Spleen (tissue), 11 donors: ENCODE measurements around the gene DPY19L2. TPM values are rescaled to one million over a fixed set of nuclear protein-coding genes. Genes with fewer than 3 reads are reported as not detected.
"Not testable (repeated sequence)": the region's sequence is repeated elsewhere in the genome, so short reads cannot be mapped to it uniquely, and the experiment has no call there.

Experiments used
- DNase-seq: peaks from one replicate; pipeline ENCODE4 v3.0.0-alpha.2; 2020
- H3K27ac ChIP-seq, 8 donors: fragments of 200-600 bp; sonication (generic) in 7 of 8; 1 replicate in 4 of 8; 2 replicates in 4 of 8; pipeline versions ENCODE4 v1.5.0 to v1.8.0; 2016 to 2021; ENCODE audit warnings: inconsistent platforms in 4 of 8, mild to moderate bottlenecking in 4 of 8, moderate library complexity in 1 of 8
- H3K27me3 ChIP-seq, 7 donors: fragments of 200-600 bp; sonication (generic) in 6 of 7; replicated peaks in 1 of 7; 1 replicate in 4 of 7; 2 replicates in 3 of 7; pipeline versions ENCODE4 v1.5.0 to v1.8.0; 2016 to 2021; ENCODE audit warnings: inconsistent platforms in 3 of 7, mild to moderate bottlenecking in 1 of 7
- H3K36me3 ChIP-seq, 6 donors: fragments of 200-600 bp; sonication (generic) in 5 of 6; 1 replicate in 4 of 6; 2 replicates in 2 of 6; pipeline versions ENCODE4 v1.5.0 to v1.8.0; 2016 to 2021; ENCODE audit warnings: inconsistent platforms in 2 of 6
- H3K4me1 ChIP-seq, 6 donors: fragments of 200-600 bp; sonication (generic) in 5 of 6; 1 replicate in 3 of 6; 2 replicates in 3 of 6; pipeline versions ENCODE4 v1.5.0 to v1.8.0; 2016 to 2021; ENCODE audit warnings: inconsistent platforms in 3 of 6
- H3K4me3 ChIP-seq, 8 donors: fragments of 200-600 bp; sonication (generic) in 7 of 8; 1 replicate in 4 of 8; 2 replicates in 4 of 8; pipeline versions ENCODE4 v1.5.0 to v1.8.0; 2016 to 2021; ENCODE audit warnings: inconsistent platforms in 4 of 8, mild to moderate bottlenecking in 4 of 8, moderate library complexity in 2 of 8
- H3K9me3 ChIP-seq, 8 donors: fragments of 200-600 bp; sonication (generic) in 7 of 8; 1 replicate in 4 of 8; 2 replicates in 4 of 8; pipeline versions ENCODE4 v1.5.0 to v1.8.0; 2016 to 2021; ENCODE audit warnings: inconsistent platforms in 4 of 8
- POLR2A ChIP-seq, 3 donors: fragments of 450-650 bp; IDR thresholded peaks; one replicate each; pipeline ENCODE4 v1.5.1; 2017; ENCODE audit warnings: antibody characterized with exemption in 3 of 3, mild to moderate bottlenecking in 1 of 3
- POLR2AphosphoS5 ChIP-seq, 3 donors: sonication (generic); formaldehyde crosslinking; IDR thresholded peaks; one replicate each; pipeline ENCODE4 v1.5.1; 2017; ENCODE audit warnings: antibody characterized with exemption in 3 of 3
- WGBS, 5 donors: extraction: QIAGEN DNeasy Blood & Tissue Kit in 3 of 5; methylation state at CpG; one replicate each; pipeline versions ENCODE4 v1.1.5 to v1.1.7; 2013 to 2018; 5-methylcytosine and 5-hydroxymethylcytosine counted together
- intact Hi-C: fragments of 100-400 bp; cut with DNase I; formaldehyde crosslinking; loops from one replicate; pipeline ENCODE4 v1.15.0; 2023; ENCODE audit warnings: low total_unique reads
- polyA plus RNA-seq, 3 donors: library from polyadenylated mRNA; stranded (reverse); fragments of 200-250 nt; gene quantifications; one replicate each; pipeline ENCODE4 v1.2.1, GENCODE V29; 2013
- total RNA-seq, 7 donors: library from RNA; depleted of rRNA in 3 of 7; stranded (reverse); fragments of >200 nt in 3 of 7; fragmentation: NEBNext Ultra II Directional in 4 of 7; extraction: Animal tissue kit (Norgen Biotek cat#: 25700) in 4 of 7; gene quantifications; one replicate each; pipeline versions ENCODE4 v1.1.0 to v1.2.1, GENCODE V29; 2016 to 2021
- TF ChIP-seq, protein P1 (sequence below), 11 experiments: fragments of 200-600 bp in 7 of 11; fragments of 450-650 bp in 4 of 11; sonication (generic) in 4 of 11; IDR thresholded peaks in 8 of 11; conservative IDR thresholded peaks in 3 of 11; 1 replicate in 7 of 11; 2 replicates in 4 of 11; pipeline versions ENCODE4 v1.4.0 to v1.8.0; 2016 to 2021; ENCODE audit warnings: antibody characterized with exemption in 11 of 11, inconsistent platforms in 4 of 11, mild to moderate bottlenecking in 1 of 11
- donor health status: healthy with polysubstance abuse.
- donor health status: DM: no; HTN: no; CAD: no; lungs with moderate emphysema.
- donor health status: DM: no; HTN: no; CAD: no.
- donor health status: Bipolar disorder and iron deficiency.
- donor health status: healthy.
- donor health status: DM: no; HTN: no; CAD: no.
- donor health status: DM: yes; HTN: yes; CAD: no.

DPY19L2 gene
- total and polyA plus RNA-seq, 10 donors, result 1.2 to 6.7 (median 4.0) TPM

DNA sequence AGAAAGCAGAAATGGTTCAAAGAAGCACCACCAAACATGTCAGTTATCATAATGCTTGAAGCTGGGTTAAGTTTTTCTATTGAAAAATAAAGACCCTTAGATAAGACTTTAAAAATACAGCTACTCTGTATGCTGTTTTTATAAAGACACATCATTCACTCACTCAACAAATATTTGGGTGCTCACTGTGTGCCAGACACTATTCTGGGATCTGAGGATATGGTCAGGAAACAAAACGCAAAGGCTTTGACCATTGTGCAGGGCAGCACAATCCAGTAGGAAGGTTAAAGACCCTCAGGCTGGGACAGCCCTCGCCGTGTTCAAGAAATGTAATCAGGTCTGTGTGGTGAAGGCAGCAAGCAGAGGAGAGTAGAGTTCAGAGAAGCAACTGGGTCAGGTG lies 38.0 kb upstream of the DPY19L2 start:
- intact Hi-C loops, result no loop called here

DNA sequence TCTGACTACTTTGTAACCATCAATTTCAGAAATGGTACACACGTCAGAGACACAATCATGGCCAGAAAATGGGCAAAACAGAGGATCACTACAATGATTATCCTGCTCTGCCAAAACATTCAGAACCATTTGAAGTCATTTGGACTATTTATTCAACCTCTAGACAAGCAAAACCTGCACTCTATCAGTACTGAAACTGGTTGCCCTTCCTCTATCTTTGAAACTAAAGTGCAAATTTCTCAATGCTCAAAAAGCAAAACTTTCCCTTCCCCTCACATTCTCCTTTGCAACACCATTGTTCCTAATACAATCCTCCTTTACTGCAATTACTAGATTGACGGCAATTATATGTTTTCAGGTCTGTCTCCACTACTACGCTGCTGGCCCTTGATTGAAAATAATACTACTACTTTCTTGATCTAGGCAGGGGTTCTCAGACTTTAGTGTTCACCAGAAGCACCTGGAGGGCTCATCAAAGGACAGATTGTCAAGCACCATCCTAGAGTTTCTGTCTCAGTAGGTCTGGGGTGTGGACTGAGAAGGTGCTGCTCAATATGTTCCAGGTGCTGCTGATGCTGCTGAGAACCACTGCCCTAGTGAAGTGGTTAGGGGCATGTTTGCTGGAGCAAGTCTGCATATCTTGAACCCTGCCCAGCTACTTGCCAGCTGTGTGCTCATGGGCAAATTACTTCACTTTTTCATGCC lies 31.5 kb upstream of the DPY19L2 start:
- H3K27ac ChIP-seq, H3K27me3 ChIP-seq, DNase-seq, H3K4me1 ChIP-seq, intact Hi-C loops, H3K9me3 ChIP-seq, H3K36me3 ChIP-seq, H3K4me3 ChIP-seq: not testable (repeated sequence)
- WGBS, 5 donors, result 83 to 89% (median 88%) methylated on average over 3 of the region's 3 CpGs

More for the DNA sequence above, 38.0 kb upstream of the DPY19L2 start:
- Histone ChIP-seq H3K9me3 (no peaks in the 10 kb centered on the region), H3K4me3 (no peak overlapping the region), H3K27me3 (no peaks in the 10 kb centered on the region), H3K27ac (no peak overlapping the region), H3K4me1 (no peaks in the 10 kb centered on the region), H3K36me3 (no peaks in the 10 kb centered on the region)
- DNase-seq, result no peak
- 84 to 97% (median 91%) methylated on average over 3 of the region's 3 CpGs for WGBS, 5 donors
- TF ChIP-seq, protein P1, sequence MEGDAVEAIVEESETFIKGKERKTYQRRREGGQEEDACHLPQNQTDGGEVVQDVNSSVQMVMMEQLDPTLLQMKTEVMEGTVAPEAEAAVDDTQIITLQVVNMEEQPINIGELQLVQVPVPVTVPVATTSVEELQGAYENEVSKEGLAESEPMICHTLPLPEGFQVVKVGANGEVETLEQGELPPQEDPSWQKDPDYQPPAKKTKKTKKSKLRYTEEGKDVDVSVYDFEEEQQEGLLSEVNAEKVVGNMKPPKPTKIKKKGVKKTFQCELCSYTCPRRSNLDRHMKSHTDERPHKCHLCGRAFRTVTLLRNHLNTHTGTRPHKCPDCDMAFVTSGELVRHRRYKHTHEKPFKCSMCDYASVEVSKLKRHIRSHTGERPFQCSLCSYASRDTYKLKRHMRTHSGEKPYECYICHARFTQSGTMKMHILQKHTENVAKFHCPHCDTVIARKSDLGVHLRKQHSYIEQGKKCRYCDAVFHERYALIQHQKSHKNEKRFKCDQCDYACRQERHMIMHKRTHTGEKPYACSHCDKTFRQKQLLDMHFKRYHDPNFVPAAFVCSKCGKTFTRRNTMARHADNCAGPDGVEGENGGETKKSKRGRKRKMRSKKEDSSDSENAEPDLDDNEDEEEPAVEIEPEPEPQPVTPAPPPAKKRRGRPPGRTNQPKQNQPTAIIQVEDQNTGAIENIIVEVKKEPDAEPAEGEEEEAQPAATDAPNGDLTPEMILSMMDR (IDR thresholded peaks at IDR 0.05 in 8 of 11, conservative IDR thresholded peaks at IDR 0.05 in 3 of 11), result no peak
- TF ChIP-seq POLR2A (IDR thresholded peaks at IDR 0.05) (no peak), POLR2AphosphoS5 (IDR thresholded peaks at IDR 0.05) (no peak)

DNA sequence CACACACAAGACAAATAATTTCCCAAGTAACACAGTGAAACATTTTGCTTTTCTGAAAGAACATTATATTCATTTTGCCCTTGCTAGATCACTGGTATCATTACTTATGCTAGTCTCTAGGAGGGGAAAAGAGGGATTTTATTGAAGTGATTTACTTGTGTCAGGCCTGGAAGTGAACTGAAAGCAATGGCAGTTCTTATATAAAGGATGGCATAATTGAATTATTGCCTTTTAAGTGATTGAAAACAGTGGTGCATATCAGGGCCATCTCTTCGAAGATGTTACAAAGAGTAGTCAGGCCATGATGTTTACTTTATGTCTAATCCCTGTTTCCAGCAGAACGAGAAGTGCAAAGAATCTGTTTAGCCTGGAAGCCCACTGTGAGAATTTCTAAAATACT lies 30.7 kb upstream of the DPY19L2 start:
- H3K4me1 ChIP-seq, H3K36me3 ChIP-seq, H3K4me3 ChIP-seq, H3K27ac ChIP-seq, intact Hi-C loops, DNase-seq, H3K9me3 ChIP-seq, H3K27me3 ChIP-seq: not testable (repeated sequence)
- 51 to 80% (median 74%) methylated on average over 1 to 2 of the region's 2 CpGs for WGBS, 5 donors

DNA sequence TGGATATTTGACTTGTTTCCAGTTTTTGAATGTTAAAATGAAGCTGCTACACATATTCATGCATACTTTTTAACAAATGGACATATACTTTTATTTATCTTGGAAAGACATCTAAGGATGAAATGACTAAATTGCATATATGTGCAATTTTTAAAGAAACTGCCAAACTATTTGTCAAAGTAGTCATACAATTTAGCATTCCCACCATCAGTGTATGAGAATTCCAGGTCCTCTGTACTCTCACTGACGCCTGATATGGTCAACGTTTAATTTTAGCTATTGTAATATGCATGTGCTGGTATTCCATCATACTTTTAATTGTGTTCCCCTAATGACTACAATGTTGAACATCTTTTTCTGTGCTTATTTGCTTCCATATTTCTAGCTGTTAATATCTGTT lies 22.5 kb upstream of the DPY19L2 start:
- 90 to 96% (median 94%) methylated on average over 2 of the region's 2 CpGs for WGBS, 5 donors
- H3K36me3 ChIP-seq, H3K4me3 ChIP-seq, H3K27ac ChIP-seq, intact Hi-C loops, DNase-seq, H3K27me3 ChIP-seq, H3K4me1 ChIP-seq, H3K9me3 ChIP-seq: not testable (repeated sequence)

DNA sequence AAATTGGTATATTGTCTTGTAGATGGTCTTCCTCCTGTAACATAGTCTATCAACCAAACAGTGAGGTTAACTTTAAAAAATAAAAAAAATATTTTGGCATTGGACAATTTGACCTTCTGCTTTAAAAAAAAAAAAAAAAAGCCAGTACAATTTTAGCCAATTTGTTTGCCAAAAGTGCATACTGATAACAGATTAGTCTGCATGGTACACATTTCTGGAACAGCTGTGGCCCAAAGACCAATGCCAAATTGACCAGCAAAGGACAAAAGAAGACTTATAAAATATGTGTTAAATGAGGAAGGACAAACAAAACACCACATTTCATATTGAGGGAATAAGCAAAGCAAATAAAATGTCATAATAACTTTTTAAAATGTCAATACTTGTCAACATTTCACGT lies 20.8 kb upstream of the DPY19L2 start:
- H3K4me3 ChIP-seq, H3K27me3 ChIP-seq, intact Hi-C loops, H3K27ac ChIP-seq, H3K4me1 ChIP-seq, DNase-seq, H3K9me3 ChIP-seq, H3K36me3 ChIP-seq: not testable (repeated sequence)
- 79 to 97% (median 81%) methylated on average over 1 of the region's 1 CpG for WGBS, 5 donors

DNA sequence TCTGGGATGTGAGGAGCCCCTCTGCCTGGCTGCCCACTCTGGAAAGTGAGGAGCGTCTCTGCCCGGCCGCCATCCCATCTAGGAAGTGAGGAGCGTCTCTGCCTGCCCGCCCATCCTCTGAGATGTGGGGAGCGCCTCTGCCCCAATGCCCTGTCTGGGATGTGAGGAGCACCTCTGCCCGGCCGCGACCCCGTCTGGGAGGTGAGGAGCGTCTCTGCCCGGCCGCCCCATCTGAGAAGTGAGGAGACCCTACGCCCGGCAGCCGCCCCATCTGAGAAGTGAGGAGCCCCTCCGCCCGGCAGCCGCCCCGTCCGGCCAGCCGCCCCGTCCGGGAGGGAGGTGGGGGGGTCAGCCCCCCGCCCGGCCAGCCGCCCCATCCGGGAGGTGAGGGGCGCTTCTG lies 18.3 kb upstream of the DPY19L2 start:
- H3K4me3 ChIP-seq, DNase-seq, H3K36me3 ChIP-seq, intact Hi-C loops, H3K4me1 ChIP-seq, H3K27ac ChIP-seq, H3K9me3 ChIP-seq, H3K27me3 ChIP-seq: not testable (repeated sequence)
- 94 to 100% (median 97%) methylated on average over 2 to 28 of the region's 29 CpGs; no CpG with 5 or more reads in 1 of the 5 donors for WGBS, 5 donors

DNA sequence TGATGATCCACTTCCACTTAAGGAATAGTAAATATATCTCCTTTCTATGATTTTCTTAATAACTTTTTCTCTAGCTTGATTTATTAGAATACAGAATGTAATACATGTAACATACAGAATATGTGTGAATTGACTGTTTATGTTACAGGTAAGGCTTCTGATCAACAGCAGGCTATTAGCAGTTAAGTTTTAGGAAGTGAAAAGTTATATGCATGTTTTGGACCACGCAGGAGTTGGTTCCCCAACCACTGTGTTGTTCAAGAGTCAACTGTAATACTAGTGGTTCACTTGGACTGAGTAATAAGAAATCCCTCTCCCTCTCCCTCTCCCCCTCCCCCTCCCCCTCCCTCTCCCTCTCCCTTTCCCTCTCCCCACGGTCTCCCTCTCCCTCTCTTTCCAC lies 17.5 kb upstream of the DPY19L2 start:
- H3K27ac ChIP-seq, intact Hi-C loops, H3K4me3 ChIP-seq, H3K4me1 ChIP-seq, H3K9me3 ChIP-seq, H3K36me3 ChIP-seq, DNase-seq, H3K27me3 ChIP-seq: not testable (repeated sequence)
- WGBS, 5 donors, result 65 to 78% (median 72%) methylated on average over 1 to 2 of the region's 2 CpGs

DNA sequence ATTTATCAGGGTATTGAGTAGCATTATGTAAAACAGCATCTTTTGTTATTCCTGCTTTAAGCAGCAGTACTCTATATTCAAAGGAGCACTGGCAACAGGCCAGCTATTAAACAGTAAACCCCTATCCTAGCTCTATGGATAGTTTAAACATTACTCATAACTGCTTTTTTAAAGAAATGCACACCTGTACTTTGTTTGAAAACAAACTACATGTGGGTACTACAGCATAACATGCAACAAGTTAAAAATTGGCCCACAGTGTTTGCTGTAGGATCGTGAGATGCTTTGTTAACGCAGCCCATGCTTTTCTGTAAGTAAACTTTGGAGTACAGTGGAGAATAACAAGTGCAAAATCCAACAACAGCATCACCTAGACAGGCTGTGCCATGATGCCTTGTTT lies 14.3 kb upstream of the DPY19L2 start:
- H3K36me3 ChIP-seq, DNase-seq, H3K27ac ChIP-seq, H3K27me3 ChIP-seq, H3K9me3 ChIP-seq, intact Hi-C loops, H3K4me3 ChIP-seq, H3K4me1 ChIP-seq: not testable (repeated sequence)
- 90 to 100% (median 94%) methylated on average over 2 of the region's 2 CpGs for WGBS, 5 donors

DNA sequence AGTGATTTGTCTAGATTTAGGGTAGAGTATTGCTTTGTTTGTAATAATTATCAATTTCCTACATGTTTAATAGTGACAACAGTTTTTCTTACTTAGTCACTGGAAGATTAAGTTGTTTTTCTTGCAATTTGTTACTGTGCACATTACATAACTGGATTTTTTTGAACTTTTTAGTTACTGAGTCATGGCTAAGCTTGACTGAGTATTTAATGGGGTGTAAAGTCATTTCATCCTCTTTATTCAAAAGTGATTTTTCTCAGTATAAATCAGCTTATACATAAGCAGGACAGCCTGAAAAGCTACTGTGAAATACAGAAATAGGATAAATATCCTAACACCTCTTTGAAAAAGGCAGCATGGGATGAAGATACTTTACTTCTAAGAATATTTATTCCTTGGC lies 12.5 kb upstream of the DPY19L2 start:
- H3K4me3 ChIP-seq, intact Hi-C loops, H3K9me3 ChIP-seq, H3K27me3 ChIP-seq, H3K4me1 ChIP-seq, H3K36me3 ChIP-seq, DNase-seq, H3K27ac ChIP-seq: not testable (repeated sequence)
